ENCODE results near the gene TMEM186. TPM values are rescaled to one million over a fixed set of nuclear protein-coding genes. Genes with fewer than 3 reads are reported as not detected.
"Not testable (repeated sequence)": the region's sequence is repeated elsewhere in the genome, so short reads cannot be mapped to it uniquely, and the experiment has no call there.

The TMEM186 gene
- polyA plus RNA-seq, 3 donors = 16.2 to 16.9 (median 16.9) TPM

DNA sequence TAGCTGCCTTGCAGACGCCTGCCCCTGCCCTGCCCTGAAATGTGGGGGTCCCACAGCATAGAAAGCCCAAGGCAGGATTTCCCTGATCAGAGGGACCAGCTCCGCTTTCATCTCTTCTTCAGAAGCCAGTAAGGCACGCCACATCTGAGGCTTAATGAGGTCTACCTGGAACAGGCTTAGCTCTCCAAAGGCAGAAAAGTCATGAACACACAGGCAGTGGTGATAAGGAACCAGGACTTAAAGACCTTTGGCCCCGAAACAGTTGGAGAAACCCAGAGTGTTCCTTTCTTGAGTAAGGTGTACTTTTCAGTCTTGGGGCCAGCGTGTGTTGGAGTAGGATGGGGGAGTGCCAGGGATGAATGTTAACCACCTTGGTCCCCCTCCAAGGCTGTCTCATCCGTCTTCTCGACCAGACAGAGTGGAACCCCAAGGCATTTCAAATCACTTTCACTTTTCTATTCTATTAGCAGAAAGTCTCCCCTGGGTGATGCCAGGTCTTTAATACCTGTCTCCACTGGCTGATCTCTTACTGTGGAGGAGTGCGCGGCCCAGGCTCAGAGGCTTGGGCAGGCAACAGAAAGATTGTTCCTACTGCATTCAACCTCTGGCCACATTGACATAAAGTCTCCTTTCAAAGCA lies 43.9 kb downstream of the TMEM186 start:
- DNase-seq (ENCODE audit: extremely low read depth in 1 of 11, low read depth in 9 of 11, low spot score in 4 of 11) = no peak

GRCh38 chr16:8752706-8753105 lies 44.7 kb downstream of the TMEM186 start:
- DNase-seq (ENCODE audit: extremely low read depth in 1 of 11, low read depth in 9 of 11, low spot score in 4 of 11) = no peak

GRCh38 chr16:8751481-8752311 lies 45.7 kb downstream of the TMEM186 start:
- no peak for DNase-seq (ENCODE audit: extremely low read depth in 1 of 11, low read depth in 9 of 11, low spot score in 4 of 11)

DNA sequence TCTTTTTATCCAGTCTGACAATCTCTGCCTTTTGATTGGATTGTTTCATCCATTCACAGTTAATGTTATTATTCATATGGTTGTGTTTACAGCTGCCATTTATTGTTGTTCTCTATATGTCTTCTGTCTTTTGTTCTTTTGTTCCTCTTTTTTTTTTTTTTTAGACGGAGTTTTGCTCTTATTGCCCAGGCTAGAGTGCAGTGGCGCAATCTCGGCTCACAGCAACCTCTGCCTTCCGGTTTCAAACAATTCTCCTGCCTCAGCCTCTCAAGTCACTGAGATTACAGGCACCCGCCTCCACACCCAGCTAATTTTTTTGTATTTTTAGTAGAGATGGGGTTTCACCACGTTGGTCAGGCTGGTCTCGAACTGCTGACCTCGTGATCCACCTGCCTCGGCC lies 48.5 kb downstream of the TMEM186 start:
- DNase-seq (ENCODE audit: extremely low read depth in 1 of 11, low read depth in 9 of 11, low spot score in 4 of 11) = not testable (repeated sequence)

Other genes with a start within 250 kb of the TMEM186 start
- gene TMEM114, start 207.1 kb downstream of the TMEM186 start, polyA plus RNA-seq (ENCODE audit: insufficient read length in 3 of 3) = under 1 TPM in 2 of 3 donors, not detected in 1; 0.11 to 0.18 TPM
- 10 to 100 TPM; 19.5 to 30.9 (median 22.0) TPM for gene METTL22, start 175.9 kb downstream of the TMEM186 start, polyA plus RNA-seq (ENCODE audit: insufficient read length in 3 of 3)
- gene ABAT, start 123.0 kb downstream of the TMEM186 start, polyA plus RNA-seq (ENCODE audit: insufficient read length in 3 of 3) = 10 to 100 TPM; 57.0 to 68.6 (median 65.7) TPM
- gene PMM2, start 200 bp upstream of the TMEM186 start, polyA plus RNA-seq (ENCODE audit: insufficient read length in 3 of 3) = 10 to 100 TPM; 19.8 to 24.5 (median 24.3) TPM
- 10 to 100 TPM; 64.2 to 90.1 (median 77.0) TPM for gene CARHSP1, start 71.4 kb upstream of the TMEM186 start, polyA plus RNA-seq (ENCODE audit: insufficient read length in 3 of 3)
- gene LITAFD, start 84.7 kb upstream of the TMEM186 start, polyA plus RNA-seq (ENCODE audit: insufficient read length in 3 of 3) = under 1 TPM in 1 of 3 donors, not detected in 2; 0.20 TPM
- gene USP7, start 166.3 kb upstream of the TMEM186 start, polyA plus RNA-seq (ENCODE audit: insufficient read length in 3 of 3) = 100 to 1,000 TPM; 116 to 129 (median 124) TPM